WERI-Rb-1 (cell line): Measurements from ENCODE around the gene ENAM.

Experiments
- DNase-seq: peaks from one replicate; pipeline ENCODE4 v3.0.0-alpha.2; 2020
- H3K27ac ChIP-seq: fragments of 250-450 bp; sonication (Bioruptor Pico); 2 replicates; pipeline ENCODE4 v1.5.1; 2020; ENCODE audit warnings: mild to moderate bottlenecking, moderate library complexity
- H3K27me3 ChIP-seq: fragments of 250-450 bp; sonication (Bioruptor Pico); 2 replicates; pipeline ENCODE4 v1.5.1; 2021; ENCODE audit warnings: mild to moderate bottlenecking, low read depth, moderate library complexity; ENCODE audit not compliant: insufficient read depth, severe bottlenecking
- H3K36me3 ChIP-seq: fragments of 250-450 bp; sonication (Bioruptor Pico); 2 replicates; pipeline ENCODE4 v1.5.1; 2020; ENCODE audit warnings: mild to moderate bottlenecking, moderate library complexity
- H3K4me3 ChIP-seq: 2 replicates; pipeline ENCODE4 v1.5.1; 2011; ENCODE audit warnings: low read depth, mild to moderate bottlenecking, control low read depth, low read length
- H3K9me3 ChIP-seq: fragments of 250-450 bp; sonication (Bioruptor Pico); 2 replicates; pipeline ENCODE4 v1.5.1; 2021; ENCODE audit warnings: mild to moderate bottlenecking, moderate library complexity; ENCODE audit not compliant: severe bottlenecking
- TF ChIP-seq, protein P1 (sequence below): IDR thresholded peaks from 2 replicates; pipeline ENCODE4 v1.5.1; 2011; ENCODE audit warnings: low read depth, mild to moderate bottlenecking, control low read depth, inconsistent platforms, low read length

Gene ENAM

DNA sequence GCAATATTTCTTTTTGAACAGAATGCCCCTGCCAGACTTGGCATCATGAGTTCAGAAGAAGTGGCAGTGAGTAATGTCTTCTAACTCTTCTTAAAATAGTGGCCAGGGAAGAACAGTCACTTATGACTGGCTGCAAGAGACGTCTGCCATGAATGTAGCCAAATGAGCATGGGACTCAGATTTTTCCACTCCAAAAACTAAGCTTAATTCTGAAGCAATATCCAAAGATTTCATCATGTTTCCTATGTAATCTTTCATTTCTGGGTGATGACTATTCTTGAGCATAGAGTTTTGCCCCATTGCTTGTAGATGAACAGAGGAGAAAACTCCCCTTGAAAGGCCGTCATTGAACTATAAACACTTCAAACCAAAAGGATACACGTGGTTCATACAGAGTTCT, 24.7 kb upstream of the ENAM start:
- Histone ChIP-seq H3K4me3 (no peak overlapping the region), H3K36me3 (no peaks in the 10 kb centered on the region), H3K27ac (no peak overlapping the region), H3K27me3 (no peaks in the 10 kb centered on the region), H3K9me3 (no peaks in the 10 kb centered on the region)
- TF ChIP-seq, protein P1, sequence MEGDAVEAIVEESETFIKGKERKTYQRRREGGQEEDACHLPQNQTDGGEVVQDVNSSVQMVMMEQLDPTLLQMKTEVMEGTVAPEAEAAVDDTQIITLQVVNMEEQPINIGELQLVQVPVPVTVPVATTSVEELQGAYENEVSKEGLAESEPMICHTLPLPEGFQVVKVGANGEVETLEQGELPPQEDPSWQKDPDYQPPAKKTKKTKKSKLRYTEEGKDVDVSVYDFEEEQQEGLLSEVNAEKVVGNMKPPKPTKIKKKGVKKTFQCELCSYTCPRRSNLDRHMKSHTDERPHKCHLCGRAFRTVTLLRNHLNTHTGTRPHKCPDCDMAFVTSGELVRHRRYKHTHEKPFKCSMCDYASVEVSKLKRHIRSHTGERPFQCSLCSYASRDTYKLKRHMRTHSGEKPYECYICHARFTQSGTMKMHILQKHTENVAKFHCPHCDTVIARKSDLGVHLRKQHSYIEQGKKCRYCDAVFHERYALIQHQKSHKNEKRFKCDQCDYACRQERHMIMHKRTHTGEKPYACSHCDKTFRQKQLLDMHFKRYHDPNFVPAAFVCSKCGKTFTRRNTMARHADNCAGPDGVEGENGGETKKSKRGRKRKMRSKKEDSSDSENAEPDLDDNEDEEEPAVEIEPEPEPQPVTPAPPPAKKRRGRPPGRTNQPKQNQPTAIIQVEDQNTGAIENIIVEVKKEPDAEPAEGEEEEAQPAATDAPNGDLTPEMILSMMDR = no peak
- DNase-seq = no peak

- Histone ChIP-seq H3K9me3 (no peaks in the 10 kb centered on the region), H3K36me3 (no peaks in the 10 kb centered on the region), H3K4me3 (no peak overlapping the region), H3K27ac (no peak overlapping the region), H3K27me3 (no peaks in the 10 kb centered on the region)
- no peak for DNase-seq
- TF ChIP-seq, protein P1 = no peak
These were observed 22.1 kb upstream of the ENAM start for GRCh38 chr4:70606459-70606858.

- Histone ChIP-seq H3K27me3 (no peaks in the 10 kb centered on the region), H3K4me3 (no peak overlapping the region), H3K27ac (no peak overlapping the region), H3K36me3 (no peaks in the 10 kb centered on the region), H3K9me3 (no peaks in the 10 kb centered on the region)
- no peak for DNase-seq
- TF ChIP-seq, protein P1 = no peak
These were observed 21.1 kb upstream of the ENAM start for GRCh38 chr4:70607334-70607853.

GRCh38 chr4:70608324-70608723, 20.2 kb upstream of the ENAM start:
- no peak for DNase-seq
- H3K4me3 ChIP-seq = no peak overlapping the region
- H3K27ac ChIP-seq = no peak overlapping the region
- no peaks in the 10 kb centered on the region for H3K27me3 ChIP-seq
- no peaks in the 10 kb centered on the region for H3K9me3 ChIP-seq
- H3K36me3 ChIP-seq = no peaks in the 10 kb centered on the region
- TF ChIP-seq, protein P1 = no peak

- no peak overlapping the region for H3K4me3 ChIP-seq
- TF ChIP-seq, protein P1 = no peak
- no peak overlapping the region for H3K27ac ChIP-seq
- peak; percentile 20 for DNase-seq
- H3K9me3 ChIP-seq = no peaks in the 10 kb centered on the region
- no peaks in the 10 kb centered on the region for H3K36me3 ChIP-seq
- H3K27me3 ChIP-seq = no peaks in the 10 kb centered on the region
These were observed 15.0 kb upstream of the ENAM start for GRCh38 chr4:70613306-70614183.
